Activated CD4-positive, alpha-beta T cell treated with anti-CD3 and anti-CD28 coated beads, Interleukin-2, amount 50 U/mL, for 16 hours (primary cell): ENCODE data around the gene ATF7IP2.
"Not testable (repeated sequence)": the region's sequence is repeated elsewhere in the genome, so short reads cannot be mapped to it uniquely, and the experiment has no call there.

Experiments
- DNase-seq: peaks from one replicate; pipeline ENCODE4 v3.0.0-alpha.2; 2020

ATF7IP2 gene

GRCh38 chr16:10385725-10386516 lies at the start of gene ATF7IP2:
Gene ATF7IP2 (plus strand): TSS chr16:10386061. CDS start chr16:10430621, 44,560 bp downstream.
- peak; percentile 95 for DNase-seq

GRCh38 chr16:10338426-10338825 lies 47.4 kb upstream of the ATF7IP2 start:
- DNase-seq: no peak

GRCh38 chr16:10339777-10340732 lies 45.8 kb upstream of the ATF7IP2 start:
- no peak for DNase-seq

GRCh38 chr16:10343124-10343760 lies 42.6 kb upstream of the ATF7IP2 start:
- DNase-seq: no peak

- not testable (repeated sequence) for DNase-seq
These were observed 41.2 kb upstream of the ATF7IP2 start for GRCh38 chr16:10344699-10345098.

- no peak for DNase-seq
These were observed 40.2 kb upstream of the ATF7IP2 start for GRCh38 chr16:10345629-10346028.

GRCh38 chr16:10349851-10350250 lies 36.0 kb upstream of the ATF7IP2 start:
- no peak for DNase-seq

GRCh38 chr16:10352262-10352661 lies 33.6 kb upstream of the ATF7IP2 start:
- no peak for DNase-seq

- no peak for DNase-seq
These were observed 30.3 kb upstream of the ATF7IP2 start for GRCh38 chr16:10355589-10355988.

- DNase-seq: no peak
These were observed 28.7 kb upstream of the ATF7IP2 start for GRCh38 chr16:10356870-10357842.

GRCh38 chr16:10361747-10362076 lies 24.1 kb upstream of the ATF7IP2 start:
- DNase-seq: not testable (repeated sequence)

- no peak for DNase-seq
These were observed 23.6 kb upstream of the ATF7IP2 start for GRCh38 chr16:10362077-10362863.

- not testable (repeated sequence) for DNase-seq
These were observed 23.0 kb upstream of the ATF7IP2 start for GRCh38 chr16:10362864-10363197.

- not testable (repeated sequence) for DNase-seq
These were observed 19.2 kb upstream of the ATF7IP2 start for GRCh38 chr16:10366619-10367018.

GRCh38 chr16:10367616-10368188 lies 18.2 kb upstream of the ATF7IP2 start:
- DNase-seq: no peak

GRCh38 chr16:10368969-10369551 lies 16.8 kb upstream of the ATF7IP2 start:
- no peak for DNase-seq

GRCh38 chr16:10370096-10370726 lies 15.7 kb upstream of the ATF7IP2 start:
- DNase-seq: no peak

- DNase-seq: no peak
These were observed 14.3 kb upstream of the ATF7IP2 start for GRCh38 chr16:10371592-10371991.

GRCh38 chr16:10373556-10373955 lies 12.3 kb upstream of the ATF7IP2 start:
- DNase-seq: no peak

GRCh38 chr16:10376229-10376628 lies 9.6 kb upstream of the ATF7IP2 start:
- no peak for DNase-seq
